A549 treated with Hydrocortisone at 1 μM for 4 hours (cell line): ENCODE data around the gene CCDC68. TPM values are rescaled to one million over a fixed set of nuclear protein-coding genes. Genes with fewer than 3 reads are reported as not detected.

Source experiments
- total RNA-seq: library from RNA; stranded (reverse); fragments of 200-300 nt; extraction: Qiagen RNA extraction; gene quantifications from 5 replicates; pipeline ENCODE4 v1.2.3, GENCODE V29; 2022

CCDC68 gene
- total RNA-seq, result 3.6 to 6.3 TPM (median 4.7 TPM) in 5 replicates

GRCh38 chr18:54958704-54959625, at the start of gene CCDC68:
TSS of gene CCDC68 (minus strand) at chr18:54959461. CDS start at chr18:54942791, 16,670 bp downstream.

Other genes starting within 250 kb of the CCDC68 start
- 10.7 to 18.2 TPM (median 11.1 TPM) in 5 replicates for gene RAB27B, start 131.0 kb downstream of the CCDC68 start, total RNA-seq